Motor neuron (in vitro differentiated cells): ENCODE measurements around the gene RXRB. TPM values are rescaled to one million over a fixed set of nuclear protein-coding genes. Genes with fewer than 3 reads are reported as not detected.

Source experiments
- ATAC-seq, 8 experiments: fragments of 200-7000 bp; cut with Tn5 transposase; replicated peaks in 6 of 8; 2 replicates each; pipeline ENCODE4 v1.8.0; 2021; ENCODE audit warnings: mild to moderate bottlenecking in 8 of 8, moderate library complexity in 8 of 8
- H3K27ac ChIP-seq, 2 donors: fragments of 250-450 bp; sonication (Bioruptor Pico); 2 replicates each; pipeline ENCODE4 v1.9.0; 2021; ENCODE audit warnings: antibody characterized with exemption in 2 of 2, mild to moderate bottlenecking in 2 of 2, moderate library complexity in 1 of 2
- H3K4me1 ChIP-seq, 2 donors: fragments of 250-450 bp; sonication (Bioruptor Pico); replicated peaks in 1 of 2; 2 replicates each; pipeline ENCODE4 v1.6.1; 2021; ENCODE audit warnings: antibody characterized with exemption in 2 of 2, mild to moderate bottlenecking in 2 of 2, moderate library complexity in 1 of 2
- H3K4me3 ChIP-seq, 5 donors: fragments of 250-450 bp; sonication (Bioruptor Pico); 2 replicates each; pipeline ENCODE4 v1.9.0; 2021; ENCODE audit warnings: antibody characterized with exemption in 5 of 5, mild to moderate bottlenecking in 5 of 5, moderate library complexity in 4 of 5
- whole genome bisulfite sequencing, 10 experiments: fragments of 450-650 bp; shearing (Covaris generic); methylation state at CpG; one replicate each; pipeline ENCODE4 v1.0.0; 2022; 5-methylcytosine and 5-hydroxymethylcytosine counted together
- in situ Hi-C, 9 experiments: fragments of 400-800 bp; cut with MboI; loops; one replicate each; pipeline ENCODE4 v1.15.0; 2021; ENCODE audit warnings: low sequenced_read_pairs in 9 of 9, low pct_unique_long_range_greater_than_20kb in 2 of 9; ENCODE audit not compliant: unreplicated experiment in 9 of 9
- total RNA-seq, 8 experiments: library from RNA; unstranded; fragments of 300-600 nt; gene quantifications; 2 replicates each; pipeline versions ENCODE4 v1.2.3 to v1.2.4, GENCODE V29; 2022

RXRB gene
- total RNA-seq, 8 experiments from 2014 or later: 19.3 to 52.0 (median 35.4) TPM

DNA sequence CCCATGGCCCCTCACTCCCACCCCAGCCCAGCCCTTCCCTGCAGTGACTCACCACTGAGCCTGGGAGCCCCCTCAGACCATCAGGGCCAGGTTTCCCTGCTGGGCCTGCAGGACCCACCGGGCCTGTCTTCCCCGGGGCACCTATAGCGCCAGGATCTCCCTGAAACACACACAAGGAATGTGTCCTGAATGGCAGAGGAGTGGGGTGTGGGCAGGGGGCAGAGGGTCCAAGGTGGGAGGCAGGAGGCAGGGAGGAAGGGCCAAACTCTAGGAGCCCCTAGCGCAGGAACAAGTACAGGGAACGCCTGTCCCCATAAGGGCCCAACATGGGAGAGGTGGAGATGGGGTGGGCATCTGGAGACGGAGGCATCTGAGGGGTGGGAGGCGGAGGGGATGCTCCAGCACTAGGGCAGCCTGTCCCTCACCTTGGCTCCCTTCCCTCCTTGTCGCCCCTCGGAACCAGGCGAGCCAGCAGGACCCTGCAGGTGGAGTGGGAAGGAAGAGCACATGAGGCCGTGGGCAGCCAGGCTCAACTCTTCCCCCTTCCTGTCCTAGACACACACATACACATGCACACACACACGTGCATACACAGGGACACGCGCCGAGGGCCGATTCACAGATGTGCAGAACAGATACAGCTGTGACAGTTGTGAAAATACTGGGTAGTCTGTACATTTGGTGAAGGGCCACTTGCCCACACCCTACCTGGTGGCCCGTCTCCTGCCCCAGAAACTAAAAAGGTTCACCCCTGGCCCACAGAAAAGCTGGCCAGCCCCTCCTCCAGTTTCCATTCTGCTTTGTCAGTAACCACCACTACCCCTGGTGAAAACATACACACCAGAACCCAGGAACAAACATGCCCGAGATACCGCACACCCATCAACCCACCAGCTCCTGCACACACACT, 32.8 kb downstream of the RXRB start:
- Histone ChIP-seq H3K27ac (no peak overlapping the region), H3K4me1 (no peaks in the 10 kb centered on the region), H3K4me3 (no peak overlapping the region)
- in situ Hi-C loops: loop anchor here in 1 of 9 experiments (5.0 kb wide), 1 partner anchor 80 kb away; no protein-coding TSS in a partner anchor
- ATAC-seq: no peak
- 35 to 83% (median 78%) methylated on average over 1 to 5 of the region's 19 CpGs; no CpG with 5 or more reads in 5 of the 10 experiments for WGBS, 10 experiments

- WGBS, 10 experiments: 80 to 83% methylated on average over 1 to 4 of the region's 7 CpGs; no CpG with 5 or more reads in 8 of the 10 experiments
- in situ Hi-C loops: loop anchor here in 1 of 9 experiments (5.0 kb wide), 1 partner anchor 80 kb away; no protein-coding TSS in a partner anchor
Observed at GRCh38 chr6:33166811-33167210, 33.7 kb downstream of the RXRB start.

DNA sequence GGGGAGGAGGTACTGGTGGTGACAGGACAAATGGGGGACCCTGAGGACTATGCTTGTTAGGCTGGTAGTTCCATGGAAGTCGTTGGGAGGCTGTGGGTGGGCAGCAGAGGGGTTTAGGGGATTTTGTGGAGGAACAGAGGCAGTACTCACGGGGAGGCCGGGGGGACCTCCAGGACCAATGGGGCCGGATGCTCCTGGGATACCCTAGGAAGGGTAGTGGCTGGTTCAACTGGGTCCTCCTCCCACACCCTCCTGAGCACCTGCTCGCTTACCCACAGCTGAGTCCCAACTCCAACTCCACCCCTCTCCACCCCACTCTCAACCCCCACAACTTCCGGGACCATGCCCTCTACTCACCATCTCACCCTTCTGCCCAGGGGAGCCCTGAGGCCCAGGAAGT, 34.1 kb downstream of the RXRB start:
- Histone ChIP-seq H3K4me1 (peaks cover 0 to 8% of the 10 kb centered on the region in 2 donors), H3K4me3 (no peak overlapping the region), H3K27ac (no peak overlapping the region)
- WGBS, 10 experiments: 60% methylated on average over 1 of the region's 6 CpGs; no CpG with 5 or more reads in 9 of the 10 experiments
- ATAC-seq: no peak
- in situ Hi-C loops: loop anchor here in 1 of 9 experiments (5.0 kb wide), 1 partner anchor 81 kb away; no protein-coding TSS in a partner anchor

More at GRCh38 chr6:33166811-33167210, 33.7 kb downstream of the RXRB start:
- Histone ChIP-seq H3K27ac (no peak overlapping the region), H3K4me1 (peaks cover 0 to 6% of the 10 kb centered on the region in 2 donors), H3K4me3 (no peak overlapping the region)
- no peak for ATAC-seq

DNA sequence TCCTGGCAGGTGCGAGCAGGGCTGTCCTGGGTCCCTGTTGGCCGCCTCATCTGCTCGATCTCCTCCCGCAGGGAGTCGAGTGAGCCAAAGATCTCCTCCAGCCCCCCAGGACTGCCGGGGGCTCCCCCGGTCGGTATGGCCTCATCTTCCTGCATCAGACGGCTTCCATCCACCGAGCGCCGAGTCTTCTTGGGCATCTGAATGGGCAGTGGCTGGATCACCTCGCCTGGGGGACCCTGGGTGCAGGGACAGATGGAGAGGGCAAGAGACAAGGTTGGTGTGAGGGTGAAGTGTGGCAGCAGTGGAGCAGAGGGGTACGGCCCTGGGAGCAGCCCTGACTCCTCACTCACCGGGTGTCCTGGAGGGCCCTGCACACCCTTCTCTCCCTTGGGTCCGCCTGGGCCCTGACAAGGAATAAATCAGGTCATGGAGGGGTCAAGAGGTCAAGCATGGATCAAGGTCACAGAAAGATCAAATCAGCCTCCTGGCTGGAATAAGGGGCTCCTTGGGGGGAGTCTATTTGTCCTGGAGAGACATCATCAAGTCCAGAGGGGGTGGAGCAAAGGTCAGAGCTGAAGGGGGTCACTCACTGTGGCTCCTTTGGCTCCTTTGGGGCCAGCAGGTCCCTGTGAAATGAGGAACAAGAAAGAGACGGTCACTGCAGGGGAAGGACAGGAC, 34.7 kb downstream of the RXRB start:
- Histone ChIP-seq H3K4me1 (peaks cover 0 to 8% of the 10 kb centered on the region in 2 donors), H3K4me3 (no peak overlapping the region), H3K27ac (no peak overlapping the region)
- WGBS, 10 experiments: 40 to 79% (median 67%) methylated on average over 1 to 12 of the region's 17 CpGs; no CpG with 5 or more reads in 5 of the 10 experiments
- no peak for ATAC-seq
- in situ Hi-C loops: loop anchor here in 1 of 9 experiments (5.0 kb wide), 1 partner anchor 82 kb away; no protein-coding TSS in a partner anchor

DNA sequence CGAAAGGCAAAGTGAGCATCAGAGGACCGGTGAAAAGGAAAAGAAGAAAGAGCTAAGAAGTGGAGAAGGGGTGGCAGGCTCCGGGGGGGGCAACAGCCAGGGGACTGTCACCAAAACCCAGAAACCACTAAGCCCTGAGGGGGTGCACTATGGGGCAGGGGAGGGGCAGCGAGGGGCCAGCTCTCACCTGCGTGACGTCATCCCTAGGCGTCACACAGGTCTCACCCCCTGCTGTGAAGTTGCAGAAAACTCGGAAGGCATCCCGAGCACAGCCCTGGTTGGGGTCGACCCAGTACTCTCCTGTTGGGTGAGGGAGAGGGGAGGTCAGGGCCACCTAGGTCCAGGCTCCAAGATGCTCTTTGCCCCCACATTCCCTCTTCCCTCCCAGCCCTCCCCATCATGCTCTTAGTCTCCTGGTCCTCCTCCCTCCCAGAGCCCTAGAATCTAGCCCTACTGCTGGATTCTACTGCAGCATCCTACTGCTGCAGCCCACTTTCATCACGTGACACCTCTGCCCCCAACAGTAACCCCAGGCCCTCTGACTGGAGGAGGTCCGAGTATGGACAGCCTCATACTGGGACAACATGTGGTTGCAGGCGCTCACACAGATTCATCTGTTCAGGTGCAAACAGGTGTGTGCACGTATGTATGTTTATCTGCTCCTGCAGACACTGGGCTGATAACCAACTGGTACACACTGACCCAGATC, 35.6 kb downstream of the RXRB start:
- in situ Hi-C loops: loop anchor here in 1 of 9 experiments (5.0 kb wide), 1 partner anchor 82 kb away; no protein-coding TSS in a partner anchor
- H3K27ac ChIP-seq: no peak overlapping the region
- H3K4me3 ChIP-seq: no peak overlapping the region
- 18 to 77% methylated on average over 2 to 3 of the region's 14 CpGs; no CpG with 5 or more reads in 8 of the 10 experiments for WGBS, 10 experiments
- H3K4me1 ChIP-seq: peaks cover 0 to 8% of the 10 kb centered on the region in 2 donors
- ATAC-seq: no peak

DNA sequence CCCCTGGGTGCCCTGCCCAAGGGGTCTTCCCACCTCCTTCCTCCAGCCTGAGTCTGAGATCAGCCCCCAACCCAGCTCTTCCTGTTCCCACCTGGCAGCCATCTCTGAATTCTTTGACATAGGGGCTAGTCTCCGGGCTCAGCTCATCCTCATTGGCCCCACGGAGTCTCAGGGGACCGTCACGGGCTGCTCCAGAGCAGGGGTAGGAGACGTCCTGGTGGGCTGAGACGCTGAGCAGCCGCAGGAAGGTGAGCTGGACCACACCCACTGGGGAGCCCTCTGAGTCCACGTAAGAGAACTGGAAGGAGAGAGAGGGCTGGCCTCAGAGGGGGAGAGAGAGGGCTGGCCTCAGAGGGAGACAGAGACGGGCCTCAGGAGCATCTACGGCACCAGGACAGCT, 36.3 kb downstream of the RXRB start:
- H3K4me1 ChIP-seq: peaks cover 0 to 8% of the 10 kb centered on the region in 2 donors
- H3K27ac ChIP-seq: no peak overlapping the region
- H3K4me3 ChIP-seq: no peak overlapping the region
- WGBS, 10 experiments: 20 to 81% (median 20%) methylated on average over 1 to 4 of the region's 10 CpGs; no CpG with 5 or more reads in 5 of the 10 experiments
- no peak for ATAC-seq
- in situ Hi-C loops: no loop called here

DNA sequence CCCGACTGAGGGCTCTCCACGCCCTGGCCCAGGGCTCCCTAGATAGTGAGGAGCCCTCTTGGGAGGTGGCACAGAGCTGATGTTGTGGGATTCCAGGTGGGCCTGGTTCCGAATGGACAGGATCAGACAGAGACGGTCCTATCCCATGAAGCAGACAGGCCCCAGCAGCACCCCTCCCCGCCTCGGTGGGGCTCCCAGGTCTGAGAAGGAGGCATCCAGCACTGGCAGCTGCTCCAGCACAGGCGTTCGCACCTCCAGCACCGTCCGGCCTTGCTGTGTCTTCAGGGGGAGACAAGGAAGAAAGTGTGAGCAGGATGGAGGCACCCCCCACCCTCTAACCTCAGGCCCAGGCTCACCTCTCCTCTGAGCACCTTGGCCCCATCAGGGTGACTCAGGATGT, 36.9 kb downstream of the RXRB start:
- H3K4me3 ChIP-seq: no peak overlapping the region
- no peak overlapping the region for H3K27ac ChIP-seq
- no peak for ATAC-seq
- 60 to 100% (median 100%) methylated on average over 1 to 2 of the region's 10 CpGs; no CpG with 5 or more reads in 7 of the 10 experiments for WGBS, 10 experiments
- peaks cover 0 to 8% of the 10 kb centered on the region in 2 donors for H3K4me1 ChIP-seq
- in situ Hi-C loops: no loop called here

- ATAC-seq: peak; percentile 87 to 97 (median 92)
- in situ Hi-C loops: no loop called here
- peaks cover 0 to 8% of the 10 kb centered on the region in 2 donors for H3K4me1 ChIP-seq
- WGBS, 10 experiments: 0 to 29% (median 7%) methylated on average over 1 to 16 of the region's 58 CpGs; no CpG with 5 or more reads in 4 of the 10 experiments
- no peak overlapping the region for H3K27ac ChIP-seq
- H3K4me3 ChIP-seq: peak overlapping the region in 4 of 5 donors; percentile 17 to 29 (median 24)
Observed at GRCh38 chr6:33161354-33162331, 38.8 kb downstream of the RXRB start.

DNA sequence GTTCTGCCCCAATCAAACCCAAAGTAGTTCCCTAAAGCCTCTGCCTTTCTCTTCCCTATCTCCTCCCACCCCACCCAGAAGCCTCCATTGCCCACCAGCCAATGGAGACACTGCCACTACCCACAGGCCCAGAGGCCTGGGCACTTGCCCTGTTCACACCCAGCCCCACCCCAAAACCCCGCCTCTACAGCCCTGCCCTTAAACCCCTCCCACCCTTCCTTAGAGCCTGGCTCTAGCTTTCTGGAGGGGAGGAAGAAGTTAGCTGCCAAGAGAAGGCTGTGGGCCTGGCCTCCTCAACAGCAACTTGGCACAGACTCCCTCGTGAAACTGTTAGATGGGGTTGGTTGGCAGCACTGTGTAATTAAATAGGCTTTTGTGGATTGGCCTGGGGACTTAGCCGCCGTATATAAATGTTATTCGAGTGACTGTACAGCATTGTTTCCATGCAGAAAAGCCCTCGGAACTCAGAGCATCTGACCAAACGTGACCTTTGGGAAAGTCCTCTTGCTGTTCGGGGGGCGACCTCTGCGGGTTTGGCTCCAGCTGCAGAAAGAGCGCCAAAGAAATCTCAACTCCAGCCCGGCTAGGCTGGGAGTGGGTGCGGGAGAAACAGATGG, 39.6 kb downstream of the RXRB start:
- WGBS, 10 experiments: 3 to 77% (median 38%) methylated on average over 2 to 10 of the region's 13 CpGs; no CpG with 5 or more reads in 5 of the 10 experiments
- H3K27ac ChIP-seq: no peak overlapping the region
- H3K4me3 ChIP-seq: no peak overlapping the region
- H3K4me1 ChIP-seq: peaks cover 0 to 8% of the 10 kb centered on the region in 2 donors
- peak in 5 of 8 experiments; percentile 8 to 43 (median 33) for ATAC-seq
- in situ Hi-C loops: no loop called here

DNA sequence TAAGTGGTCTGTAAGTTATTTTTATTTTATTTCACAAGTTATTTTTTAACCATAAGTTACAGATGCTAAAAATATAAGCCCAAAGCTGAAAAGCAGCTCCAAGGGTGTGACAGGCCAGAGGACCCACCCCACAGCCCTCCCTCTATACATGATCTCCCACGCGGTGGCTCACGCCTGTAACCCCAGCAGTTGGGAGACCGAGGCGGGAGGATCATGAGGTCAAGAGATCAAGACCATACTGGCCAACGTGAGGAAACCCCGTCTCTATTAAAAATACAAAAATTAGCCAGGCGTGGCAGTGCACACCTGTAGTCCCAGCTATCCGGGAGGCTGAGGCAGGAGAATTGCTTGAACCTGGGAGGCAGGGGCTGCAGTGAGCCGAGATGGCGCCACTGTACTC, 40.4 kb downstream of the RXRB start:
- Histone ChIP-seq H3K27ac (no peak overlapping the region), H3K4me3 (no peak overlapping the region), H3K4me1 (peaks cover 0 to 8% of the 10 kb centered on the region in 2 donors)
- no peak for ATAC-seq
- WGBS, 10 experiments: 79 to 100% (median 88%) methylated on average over 2 to 6 of the region's 11 CpGs; no CpG with 5 or more reads in 3 of the 10 experiments
- in situ Hi-C loops: no loop called here

DNA sequence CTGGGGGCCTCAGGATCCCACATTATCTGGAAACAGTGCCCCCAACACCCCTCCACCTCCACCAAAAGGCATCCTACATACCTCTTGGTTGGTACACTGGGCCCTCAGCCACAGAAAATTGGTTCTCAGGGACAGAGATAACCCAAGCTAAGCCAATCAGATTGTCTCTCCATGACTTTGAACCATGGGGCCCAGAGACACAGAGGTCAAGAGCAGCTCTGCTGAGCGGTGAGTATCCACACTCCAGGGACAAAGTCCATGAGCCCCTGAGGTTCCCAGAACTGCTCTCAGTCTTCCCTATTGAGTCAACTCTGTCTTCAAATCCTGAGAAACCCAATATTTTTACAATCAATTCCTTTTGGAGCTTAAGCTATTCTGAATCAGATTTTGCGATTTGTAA, 43.5 kb downstream of the RXRB start:
- in situ Hi-C loops: no loop called here
- WGBS, 10 experiments: 57 to 83% (median 78%) methylated on average over 1 to 2 of the region's 2 CpGs; no CpG with 5 or more reads in 1 of the 10 experiments
- no peak overlapping the region for H3K4me3 ChIP-seq
- peaks cover 0 to 4% of the 10 kb centered on the region in 2 donors for H3K4me1 ChIP-seq
- no peak overlapping the region for H3K27ac ChIP-seq
- no peak for ATAC-seq
